ENCODE data around the gene TMEM185B.
"Not testable (repeated sequence)": the region's sequence is repeated elsewhere in the genome, so short reads cannot be mapped to it uniquely, and the experiment has no call there.

The TMEM185B gene

DNA sequence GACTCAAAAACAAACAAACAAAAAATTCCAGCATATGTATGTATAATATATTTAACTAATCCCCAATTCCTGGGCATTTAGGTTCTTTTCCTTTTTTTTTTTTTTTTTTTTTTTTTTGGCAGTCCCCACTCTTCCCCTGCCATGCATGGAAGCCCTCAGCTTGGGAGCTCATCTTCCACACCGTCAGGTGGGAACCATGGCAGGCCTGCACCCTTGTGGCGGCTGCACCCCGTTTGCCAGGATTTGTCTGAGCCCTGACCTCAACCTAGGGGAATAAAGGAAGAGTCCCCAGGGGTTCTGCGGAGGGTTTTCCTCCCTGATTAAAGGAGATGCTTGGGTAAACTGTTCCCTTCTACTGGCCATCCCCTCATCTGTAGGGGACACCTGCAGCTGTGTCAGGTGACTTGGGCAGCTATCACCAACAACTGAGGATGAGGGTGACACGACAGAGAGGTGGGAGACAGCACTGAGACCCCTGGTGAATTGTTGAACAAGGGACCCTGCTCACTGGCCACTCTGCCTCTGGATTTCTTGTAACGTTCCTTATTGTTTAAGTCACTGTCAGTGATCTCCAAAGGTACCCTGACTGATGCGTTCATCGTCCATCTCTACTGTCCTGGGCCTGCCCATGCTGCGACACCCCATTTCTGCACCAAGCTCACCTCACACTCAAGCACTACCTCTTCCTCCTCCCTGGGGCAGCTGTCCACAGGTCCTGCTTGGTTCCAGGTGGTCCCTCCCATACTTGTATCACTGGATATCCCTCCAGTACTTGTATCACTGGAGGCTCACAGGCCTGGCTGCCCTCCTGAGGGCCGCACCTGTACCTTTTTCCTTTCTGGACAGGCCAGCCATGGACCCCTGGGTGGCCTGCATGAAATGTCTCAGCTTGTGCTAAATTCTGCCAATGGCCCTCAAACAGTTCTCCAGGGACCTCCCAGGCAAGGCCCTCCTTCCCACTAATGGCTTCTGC lies 14.5 kb downstream of the TMEM185B start:
- DNase-seq (ENCODE audit: low read depth in 3 of 3) = no peak

DNA sequence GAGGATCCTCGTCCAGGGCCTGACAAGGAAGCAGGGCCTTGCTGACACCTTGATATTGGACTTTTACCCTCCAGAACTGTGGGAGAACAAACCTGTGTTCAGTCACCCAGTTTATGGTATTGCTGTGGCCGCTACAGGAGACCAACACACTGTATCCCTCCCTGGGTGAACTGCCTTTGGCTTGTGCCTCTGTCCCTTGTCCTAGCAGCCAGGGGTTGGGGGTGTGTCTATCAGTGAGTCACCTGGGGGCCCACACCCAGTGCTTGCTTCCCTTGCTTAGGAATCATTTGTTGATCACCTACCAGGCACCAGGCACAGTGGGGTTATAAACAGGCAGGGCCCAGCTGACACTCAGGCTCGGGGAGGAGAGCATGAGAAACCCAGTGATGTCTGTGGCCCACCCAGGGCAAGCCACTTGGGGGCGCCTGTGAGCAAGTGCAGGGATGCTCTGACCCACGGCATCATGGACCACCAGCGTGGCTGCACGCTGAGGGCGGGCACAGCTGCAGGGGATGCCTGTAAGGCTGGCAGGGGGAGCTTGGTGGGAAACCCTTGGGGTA lies 17.1 kb downstream of the TMEM185B start:
- DNase-seq (ENCODE audit: low read depth in 3 of 3) = no peak

DNA sequence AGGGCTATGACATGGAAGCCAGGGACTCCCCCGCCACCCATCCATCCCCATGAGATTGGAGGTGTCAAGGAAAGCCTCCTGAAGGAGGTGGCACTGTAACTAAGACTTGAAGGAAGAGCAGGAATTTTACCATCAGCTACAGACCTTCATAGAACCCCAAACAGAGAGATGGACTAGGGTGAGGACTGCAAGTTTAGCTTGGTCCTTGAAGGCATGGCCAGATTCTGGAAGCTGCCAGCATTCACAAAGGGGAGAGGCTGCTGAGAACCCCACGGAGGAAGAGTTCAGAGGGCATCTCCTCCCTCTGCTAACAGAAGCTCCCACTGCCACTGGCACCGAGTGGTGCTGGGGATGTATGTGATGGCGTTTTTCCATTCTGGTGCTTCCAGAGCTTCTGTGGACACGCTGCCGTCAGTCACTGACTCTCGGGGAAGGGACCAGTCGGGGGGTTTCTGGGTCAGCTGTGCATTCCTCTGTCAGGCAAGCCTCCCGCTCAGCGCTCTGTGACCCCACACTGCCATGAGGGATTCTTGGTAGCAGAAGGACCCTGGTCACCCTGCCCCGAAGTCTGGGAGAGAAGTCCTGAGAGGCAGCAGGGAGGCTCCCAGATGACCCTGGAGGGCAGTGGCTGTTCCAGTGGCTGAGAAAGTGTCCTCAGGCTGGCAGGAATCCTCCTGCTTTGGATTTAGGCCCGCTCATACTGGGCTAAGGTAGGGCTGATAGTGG lies 18.1 kb downstream of the TMEM185B start:
- DNase-seq (ENCODE audit: low read depth in 3 of 3) = no peak

DNA sequence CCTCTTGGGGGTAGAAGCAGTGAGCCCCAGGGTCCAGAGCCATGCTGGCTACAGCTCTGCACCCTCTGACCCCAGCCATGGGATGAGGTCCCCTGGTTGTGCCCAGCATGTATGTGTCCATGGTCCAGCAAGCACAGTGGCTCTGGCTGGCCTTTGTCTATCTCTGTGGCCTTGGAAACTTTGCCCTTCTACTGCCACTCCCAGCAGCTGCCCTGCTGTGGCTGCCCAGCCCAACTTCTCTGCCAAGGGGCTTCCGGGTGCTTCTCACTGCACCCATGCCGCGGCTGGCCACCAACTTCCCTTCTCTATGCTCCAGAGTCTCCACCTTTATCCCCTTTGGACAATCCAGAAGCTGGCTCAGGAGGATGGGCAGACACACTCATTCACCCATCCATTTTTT lies 18.8 kb downstream of the TMEM185B start:
- no peak for DNase-seq (ENCODE audit: low read depth in 3 of 3)

DNA sequence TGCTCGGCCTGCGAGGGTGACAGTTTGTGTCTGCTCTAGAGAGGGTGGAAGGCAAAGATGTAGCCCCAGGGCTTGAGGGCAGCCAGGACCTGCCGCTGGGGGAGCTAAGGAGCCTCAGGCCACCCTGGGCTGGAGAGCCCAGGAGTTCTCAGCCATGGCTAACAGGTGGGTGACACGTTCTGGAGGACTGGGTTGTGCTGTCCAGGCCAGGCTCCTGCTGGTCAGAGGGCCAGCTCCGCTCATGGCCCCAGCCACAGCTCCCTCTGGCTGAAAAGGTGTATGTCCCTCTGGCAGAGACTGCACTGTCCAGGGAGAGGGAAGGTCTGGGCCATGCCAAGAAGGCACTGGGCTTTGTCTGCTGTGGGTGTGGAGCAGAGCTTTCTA lies 19.2 kb downstream of the TMEM185B start:
- DNase-seq (ENCODE audit: low read depth in 3 of 3) = no peak

DNA sequence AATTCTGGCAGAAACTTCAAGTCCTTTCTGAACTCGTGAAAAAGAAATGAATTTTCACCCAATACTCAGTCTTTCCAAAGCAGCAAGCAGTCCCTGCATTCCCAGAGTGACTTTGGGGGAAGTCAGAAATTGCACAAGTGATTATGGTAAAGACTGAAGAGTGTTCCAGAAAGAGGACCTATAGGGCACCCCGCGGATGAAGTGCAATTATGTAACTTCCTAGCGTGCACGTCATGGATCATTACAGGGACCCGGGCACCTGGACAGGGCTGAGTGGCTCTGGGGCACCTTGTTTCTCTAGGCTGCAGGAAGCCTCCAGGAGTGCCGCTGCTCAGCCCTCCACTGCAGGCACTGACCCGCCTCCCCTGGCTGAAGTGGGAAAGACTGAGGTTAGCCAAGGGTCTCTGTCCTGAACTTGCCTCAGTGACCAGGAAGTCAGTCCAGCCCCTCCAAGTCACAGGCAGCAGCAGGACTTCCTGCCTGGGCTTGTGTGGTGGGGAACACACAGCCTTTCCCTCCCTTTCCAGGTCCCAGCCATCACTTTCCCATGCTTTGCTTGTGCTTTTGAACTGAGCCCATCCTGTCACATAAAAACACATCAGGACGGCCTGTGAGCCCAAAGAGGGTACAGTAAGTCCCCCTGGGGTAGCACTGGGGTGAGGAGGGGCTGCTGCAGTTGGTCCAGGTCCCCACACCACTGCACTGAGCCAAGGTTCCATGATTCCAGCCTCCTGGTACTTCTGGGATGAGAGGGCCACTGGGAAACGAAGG lies 19.8 kb downstream of the TMEM185B start:
- DNase-seq (ENCODE audit: low read depth in 3 of 3) = no peak

DNA sequence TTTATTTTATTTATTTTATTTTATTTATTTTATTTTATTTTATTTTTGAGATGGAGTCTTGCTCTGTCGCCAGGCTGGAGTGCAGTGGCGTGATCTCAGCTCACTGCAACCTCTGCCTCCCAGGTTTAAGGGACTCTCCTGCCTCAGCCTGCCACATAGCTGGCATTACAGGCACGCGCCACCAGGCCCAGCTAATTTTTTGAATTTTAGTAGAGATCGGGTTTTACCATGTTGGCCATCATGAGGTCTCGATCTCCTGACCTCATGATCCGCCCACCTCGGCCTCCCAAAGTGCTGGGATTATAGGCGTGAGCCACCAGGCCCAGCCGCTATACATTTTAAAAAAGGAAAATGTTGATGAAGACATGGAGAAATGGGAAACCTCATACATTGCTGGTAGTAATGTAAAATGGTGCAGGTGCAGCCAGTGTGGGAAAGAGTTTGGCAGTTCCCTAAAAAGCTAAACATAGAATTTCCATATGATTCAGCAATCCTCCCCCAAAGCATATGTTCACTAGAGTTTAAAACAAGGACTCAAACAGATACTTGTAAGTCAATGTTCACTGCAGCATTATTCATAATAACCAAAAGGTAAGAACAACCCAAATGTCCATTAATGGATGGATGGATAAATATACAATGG lies 23.3 kb downstream of the TMEM185B start:
- DNase-seq (ENCODE audit: low read depth in 3 of 3) = not testable (repeated sequence)

DNA sequence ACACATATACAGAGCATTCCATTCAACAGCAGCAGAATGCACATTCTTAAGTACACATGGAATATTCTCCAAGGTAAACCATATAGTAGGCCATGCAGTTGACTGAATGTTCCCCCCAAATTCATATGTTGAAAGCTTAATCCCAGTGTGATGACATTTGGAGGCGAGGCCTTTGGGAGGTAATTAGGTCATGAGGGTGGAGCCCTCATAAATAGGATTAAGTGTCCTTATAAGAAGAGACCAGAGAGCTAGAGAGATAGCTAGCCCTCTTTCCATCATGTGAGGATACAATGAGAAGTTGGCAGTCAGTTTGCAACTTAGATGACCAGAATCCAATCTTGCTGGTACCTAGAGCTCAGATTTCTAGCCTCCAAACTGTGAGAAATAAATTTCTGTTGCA lies 27.6 kb downstream of the TMEM185B start:
- DNase-seq (ENCODE audit: low read depth in 3 of 3) = no peak

DNA sequence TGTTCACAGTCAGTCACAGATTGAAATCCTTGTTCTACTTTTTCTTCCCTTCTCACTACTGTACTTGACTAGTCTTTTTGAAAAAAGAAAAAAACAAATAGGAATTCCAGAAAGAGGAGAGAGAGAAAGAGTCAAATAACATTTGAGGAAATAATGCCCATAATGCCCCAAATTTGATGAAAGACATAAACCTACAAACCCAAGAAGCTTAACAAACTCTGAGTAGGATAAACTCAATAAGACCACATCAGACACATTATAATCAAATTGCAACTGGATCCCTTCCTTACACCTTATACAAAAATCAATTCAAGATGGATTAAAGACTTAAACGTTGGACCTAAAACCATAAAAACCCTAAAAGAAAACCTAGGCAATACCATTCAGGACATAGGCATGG lies 30.9 kb downstream of the TMEM185B start:
- no peak for DNase-seq (ENCODE audit: low read depth in 3 of 3)

DNA sequence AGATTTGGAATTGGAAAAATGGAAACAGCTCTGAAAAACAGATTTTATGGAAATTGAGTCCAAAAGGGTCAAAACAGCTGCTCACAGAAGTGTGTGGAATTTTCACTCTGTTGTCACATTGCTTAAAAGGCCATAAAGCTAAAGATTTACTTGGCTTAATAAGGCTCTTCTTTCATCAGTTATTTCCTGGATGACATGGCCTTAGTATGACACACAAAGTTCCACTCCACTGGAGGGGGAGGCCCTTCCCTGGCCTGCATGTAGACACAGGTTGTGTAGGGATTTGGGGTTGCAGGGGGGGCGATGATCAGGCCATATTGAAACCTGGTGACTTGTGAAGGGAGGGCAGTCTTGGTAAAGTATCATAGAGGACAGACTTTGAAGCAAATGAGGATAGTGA lies 34.0 kb downstream of the TMEM185B start:
- DNase-seq (ENCODE audit: low read depth in 3 of 3) = no peak

DNA sequence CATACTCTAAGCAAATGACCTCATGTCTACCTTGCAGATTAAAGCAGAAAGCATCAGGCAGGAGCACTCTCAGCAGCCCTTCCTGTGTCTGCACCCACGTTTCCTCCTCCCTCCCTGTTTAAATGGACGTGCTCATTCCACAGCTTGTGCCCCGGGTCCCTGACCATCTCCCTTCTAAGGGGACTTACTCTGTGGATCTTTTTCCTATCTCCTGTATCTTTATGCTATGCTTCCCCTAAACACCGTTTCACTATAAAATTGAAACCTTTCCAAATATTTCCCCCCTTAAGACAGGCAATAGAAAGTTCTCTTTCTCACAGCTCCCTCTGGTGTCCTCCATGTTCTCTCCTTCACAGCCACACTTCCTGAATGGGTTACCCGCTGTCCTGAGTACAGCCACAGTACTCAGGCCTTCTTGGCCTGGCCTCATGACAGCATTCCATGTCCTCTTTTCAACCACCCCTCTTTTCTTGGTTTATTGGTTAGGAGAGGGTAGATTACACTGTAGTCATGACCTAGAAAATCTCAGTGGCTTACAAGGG lies 41.1 kb downstream of the TMEM185B start:
- no peak for DNase-seq (ENCODE audit: low read depth in 3 of 3)

DNA sequence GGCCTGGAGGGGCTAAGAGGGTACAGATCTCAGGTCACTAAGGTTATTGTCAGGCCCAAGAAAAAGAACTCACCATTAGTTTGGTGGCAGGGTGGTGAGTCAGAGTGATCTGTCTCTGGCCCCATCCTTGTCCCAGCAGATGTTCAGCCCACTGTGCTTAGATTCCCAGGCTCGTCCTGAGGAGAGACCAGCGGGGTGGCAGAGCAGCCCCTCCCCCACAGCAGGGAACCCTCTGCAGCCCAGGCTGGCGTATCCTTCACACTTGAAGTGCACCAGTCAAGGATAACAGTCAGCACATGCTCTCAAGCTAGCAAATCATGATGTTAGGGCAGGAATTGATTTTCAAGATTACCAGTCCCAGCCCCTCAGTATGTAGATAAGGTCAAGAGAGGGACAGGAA lies 43.1 kb downstream of the TMEM185B start:
- DNase-seq (ENCODE audit: low read depth in 3 of 3) = no peak

DNA sequence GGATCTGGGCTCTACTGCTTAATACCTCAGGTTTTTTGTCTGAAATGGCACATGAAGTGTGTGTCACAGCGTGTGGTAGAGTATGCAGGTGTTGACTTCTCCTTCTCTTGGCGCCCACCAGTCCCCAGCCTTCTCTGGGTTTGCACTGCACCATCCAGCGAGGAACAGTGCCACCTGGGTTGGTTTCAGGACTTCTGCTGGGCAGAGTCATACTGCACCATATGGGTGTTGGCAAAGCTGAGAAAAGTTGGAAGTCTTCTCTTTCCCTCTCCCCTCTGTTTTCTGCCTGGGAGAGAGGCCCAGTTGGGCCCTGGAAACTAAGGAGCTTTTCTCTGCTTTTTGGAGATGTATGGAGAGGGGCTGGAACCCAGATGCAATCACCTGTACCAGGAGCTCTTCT lies 43.8 kb downstream of the TMEM185B start:
- DNase-seq (ENCODE audit: low read depth in 3 of 3) = no peak

DNA sequence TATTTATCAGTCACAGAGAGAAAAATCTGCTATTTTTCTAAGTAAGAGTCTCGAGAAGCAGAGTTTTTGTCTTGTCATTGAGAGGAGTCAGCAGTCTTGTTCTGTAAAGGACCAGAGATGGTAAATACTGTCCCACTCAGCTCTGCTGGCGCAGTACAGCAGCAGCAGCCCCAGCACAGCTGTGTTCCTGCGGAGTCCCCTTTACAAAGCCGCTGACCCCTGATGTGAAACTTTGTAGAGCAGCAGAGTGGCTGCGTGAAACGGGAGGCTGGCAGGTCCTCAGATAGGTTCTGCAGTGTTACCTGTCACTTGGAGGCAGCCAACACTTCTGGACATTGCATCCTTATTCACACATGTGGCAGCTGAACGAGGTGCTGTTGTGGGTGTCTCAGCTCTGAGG lies 45.2 kb downstream of the TMEM185B start:
- no peak for DNase-seq (ENCODE audit: low read depth in 3 of 3)

DNA sequence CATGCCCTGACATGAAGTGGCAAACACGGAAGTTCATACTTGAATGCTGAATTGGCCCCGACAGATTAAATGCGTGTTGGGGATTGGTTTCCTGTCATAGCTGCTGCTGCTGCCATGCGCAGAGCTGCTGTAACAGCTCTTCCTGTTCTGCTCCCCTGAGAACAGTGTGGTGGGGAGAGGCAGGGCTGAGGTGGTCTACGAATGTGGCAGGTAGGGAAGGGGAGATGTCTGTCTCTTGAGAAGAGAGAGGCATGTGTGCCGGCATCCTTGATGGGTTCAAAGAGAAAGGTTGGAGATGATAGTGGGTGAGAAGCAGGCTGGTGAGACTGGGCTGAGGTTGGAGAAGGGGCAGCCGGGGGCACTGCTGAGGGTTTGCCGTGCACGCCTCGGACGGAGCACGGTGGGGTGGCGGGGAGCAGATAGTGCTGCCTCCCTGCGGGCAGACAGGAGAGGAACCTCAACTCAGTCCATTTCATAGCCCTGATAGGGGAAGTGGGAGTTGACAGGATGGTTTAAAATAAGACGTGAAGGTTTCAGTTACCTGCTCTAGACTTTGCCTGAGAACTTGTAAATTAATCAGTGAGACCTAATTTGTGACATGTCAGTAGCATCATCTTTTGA lies 46.1 kb downstream of the TMEM185B start:
- peak; percentile 57 to 68 (median 62) for DNase-seq (ENCODE audit: low read depth in 3 of 3)

DNA sequence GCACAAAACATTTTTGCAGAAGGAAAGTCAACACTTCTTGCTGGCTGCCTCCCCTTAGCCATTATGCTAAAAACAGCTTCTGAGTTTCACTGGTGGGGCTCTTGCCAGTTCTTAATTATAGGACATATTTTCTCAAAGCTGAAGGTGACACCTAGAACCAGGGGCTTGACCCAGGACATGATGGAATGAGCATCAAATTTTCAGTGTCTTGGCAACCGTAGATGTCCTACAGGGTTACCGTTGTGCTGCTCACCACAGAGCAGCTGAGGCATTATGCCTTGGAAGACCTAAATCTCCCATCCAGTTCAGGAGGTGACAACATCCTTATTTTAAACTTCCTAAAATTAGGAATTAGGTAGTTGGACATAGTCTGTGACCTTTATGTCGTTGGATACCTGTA lies 46.7 kb downstream of the TMEM185B start:
- DNase-seq (ENCODE audit: low read depth in 3 of 3) = no peak

DNA sequence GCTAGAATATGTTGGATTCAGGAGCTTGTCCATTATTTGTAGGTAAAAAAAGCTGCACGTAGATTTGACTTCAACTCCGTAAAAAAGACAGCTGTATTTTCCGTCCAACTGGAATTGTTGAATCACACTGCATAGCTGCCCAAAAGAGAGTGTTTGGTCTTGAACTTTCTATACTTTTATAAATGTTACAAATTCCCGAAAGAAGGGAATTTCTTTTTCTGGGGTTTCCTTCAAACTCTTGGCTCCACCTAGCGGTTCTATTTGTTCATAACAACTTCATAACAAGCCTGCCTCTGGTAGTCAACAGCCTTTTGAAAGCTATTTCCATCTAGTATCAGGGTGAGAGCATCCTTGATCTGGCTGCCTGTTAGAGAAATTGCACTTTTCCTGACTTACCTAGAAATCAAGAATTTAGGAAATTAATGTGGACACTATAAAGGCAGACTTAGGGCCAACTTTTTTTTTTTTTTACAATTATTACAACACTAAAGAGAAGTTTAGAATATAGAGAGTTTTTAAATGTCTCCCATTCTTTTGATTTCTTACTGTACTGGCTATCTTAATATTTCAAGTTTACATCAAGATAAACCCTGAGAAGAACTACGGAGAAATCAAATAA lies 48.1 kb downstream of the TMEM185B start:
- DNase-seq (ENCODE audit: low read depth in 3 of 3) = no peak
